Head of caudate nucleus (tissue), 42 donors: Measurements from ENCODE around the gene PDXDC1.
"Not testable (repeated sequence)": the region's sequence is repeated elsewhere in the genome, so short reads cannot be mapped to it uniquely, and the experiment has no call there.

Source experiments
- DNase-seq, 42 donors: peaks; one replicate each; pipeline versions ENCODE4 v3.0.0 to v3.0.0-alpha.2; 2020 to 2021; ENCODE audit warnings: mixed read lengths in 7 of 42
- intact Hi-C: fragments of 100-400 bp; cut with DNase I; formaldehyde crosslinking; loops from one replicate; pipeline ENCODE4 v1.15.0; 2022

Gene PDXDC1, protein sequence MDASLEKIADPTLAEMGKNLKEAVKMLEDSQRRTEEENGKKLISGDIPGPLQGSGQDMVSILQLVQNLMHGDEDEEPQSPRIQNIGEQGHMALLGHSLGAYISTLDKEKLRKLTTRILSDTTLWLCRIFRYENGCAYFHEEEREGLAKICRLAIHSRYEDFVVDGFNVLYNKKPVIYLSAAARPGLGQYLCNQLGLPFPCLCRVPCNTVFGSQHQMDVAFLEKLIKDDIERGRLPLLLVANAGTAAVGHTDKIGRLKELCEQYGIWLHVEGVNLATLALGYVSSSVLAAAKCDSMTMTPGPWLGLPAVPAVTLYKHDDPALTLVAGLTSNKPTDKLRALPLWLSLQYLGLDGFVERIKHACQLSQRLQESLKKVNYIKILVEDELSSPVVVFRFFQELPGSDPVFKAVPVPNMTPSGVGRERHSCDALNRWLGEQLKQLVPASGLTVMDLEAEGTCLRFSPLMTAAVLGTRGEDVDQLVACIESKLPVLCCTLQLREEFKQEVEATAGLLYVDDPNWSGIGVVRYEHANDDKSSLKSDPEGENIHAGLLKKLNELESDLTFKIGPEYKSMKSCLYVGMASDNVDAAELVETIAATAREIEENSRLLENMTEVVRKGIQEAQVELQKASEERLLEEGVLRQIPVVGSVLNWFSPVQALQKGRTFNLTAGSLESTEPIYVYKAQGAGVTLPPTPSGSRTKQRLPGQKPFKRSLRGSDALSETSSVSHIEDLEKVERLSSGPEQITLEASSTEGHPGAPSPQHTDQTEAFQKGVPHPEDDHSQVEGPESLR

GRCh38 chr16:14974656-14975417, at the start of gene PDXDC1:
Gene PDXDC1, plus strand, starts transcription at chr16:14975026. Its CDS starts 174 bp downstream, at chr16:14975200.
- DNase-seq = peak; percentile 77 to 98 (median 93)
- intact Hi-C loops = not testable (repeated sequence)

GRCh38 chr16:14928064-14928714, 46.6 kb upstream of the PDXDC1 start:
- DNase-seq = peak in 12 of 42 donors; percentile 4 to 42 (median 15)
- intact Hi-C loops = not testable (repeated sequence)

DNA sequence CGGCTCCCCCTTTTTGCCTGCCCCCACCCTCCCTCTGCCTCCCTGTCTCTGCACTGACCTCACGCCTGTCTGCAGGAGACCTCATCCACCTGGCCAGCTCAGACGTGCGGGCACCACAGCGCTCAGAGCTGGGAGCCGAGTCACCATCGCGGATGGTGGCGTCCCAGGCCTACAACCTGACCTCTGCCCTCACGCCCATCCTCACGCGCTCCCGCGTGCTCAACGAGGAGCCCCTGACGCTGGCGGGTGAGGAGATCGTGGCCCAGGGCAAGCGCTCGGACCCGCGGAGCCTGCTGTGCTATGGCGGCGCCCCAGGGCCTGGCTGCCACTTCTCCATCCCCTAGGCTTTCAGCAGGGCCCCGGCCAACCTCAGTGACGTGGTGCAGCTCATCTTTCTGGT, 45.6 kb upstream of the PDXDC1 start:
- DNase-seq = peak in 3 of 42 donors; percentile 1 to 16 (median 13)
- intact Hi-C loops = not testable (repeated sequence)

DNA sequence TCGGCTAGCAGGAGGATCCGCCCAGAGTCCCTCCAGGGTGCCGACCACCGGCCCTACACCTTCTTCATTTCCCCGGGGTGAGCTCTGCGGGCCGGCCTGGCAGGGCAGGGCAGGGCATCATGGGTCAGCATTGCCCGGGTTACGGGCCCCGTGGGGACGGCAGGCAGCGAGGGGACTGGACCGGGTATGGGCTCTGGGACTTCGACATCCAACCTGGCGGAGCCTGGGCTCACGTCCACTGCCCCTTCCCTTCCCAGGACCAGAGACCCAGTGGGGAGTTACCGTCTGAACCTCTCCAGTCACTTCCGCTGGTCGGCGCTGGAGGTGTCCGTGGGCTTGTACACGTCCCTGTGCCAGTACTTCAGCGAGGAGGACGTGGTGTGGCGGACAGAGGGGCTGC, 44.6 kb upstream of the PDXDC1 start:
- intact Hi-C loops = not testable (repeated sequence)
- DNase-seq = peak in 4 of 42 donors; percentile 10 to 25 (median 20)

GRCh38 chr16:14930971-14931370, 43.9 kb upstream of the PDXDC1 start:
- intact Hi-C loops = not testable (repeated sequence)
- peak in 6 of 42 donors; percentile 2 to 41 (median 20) for DNase-seq

DNA sequence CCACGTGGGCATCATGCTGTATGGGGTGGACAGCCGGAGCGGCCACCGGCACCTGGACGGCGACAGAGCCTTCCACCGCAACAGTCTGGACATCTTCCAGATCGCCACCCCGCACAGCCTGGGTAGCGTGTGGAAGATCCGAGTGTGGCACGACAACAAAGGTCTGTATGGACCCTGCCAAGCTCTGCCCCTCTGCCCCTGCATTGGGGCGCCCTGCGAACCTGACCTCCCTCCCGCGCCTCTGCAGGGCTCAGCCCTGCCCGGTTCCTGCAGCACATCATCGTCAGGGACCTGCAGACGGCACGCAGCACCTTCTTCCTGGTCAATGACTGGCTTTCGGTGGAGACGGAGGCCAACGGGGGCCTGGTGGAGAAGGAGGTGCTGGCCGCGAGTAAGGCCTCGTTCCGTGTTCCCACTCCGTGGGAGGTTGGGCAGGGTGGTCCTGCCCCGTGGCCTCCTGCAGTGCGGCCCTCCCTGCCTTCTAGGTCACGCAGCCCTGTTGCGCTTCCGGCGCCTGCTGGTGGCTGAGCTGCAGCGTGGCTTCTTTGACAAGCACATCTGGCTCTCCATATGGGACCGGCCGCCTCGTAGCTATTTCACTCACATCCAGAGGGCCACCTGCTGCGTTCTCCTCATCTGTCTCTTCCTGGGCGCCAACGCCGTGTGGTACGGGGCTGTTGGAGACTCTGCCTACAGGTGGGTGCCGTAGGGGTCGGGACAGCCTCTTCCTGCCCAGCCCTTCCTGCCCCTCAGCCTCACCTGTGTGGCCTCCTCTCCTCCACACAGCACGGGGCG, 42.0 kb upstream of the PDXDC1 start:
- intact Hi-C loops = not testable (repeated sequence)
- peak in 8 of 42 donors; percentile 2 to 25 (median 14) for DNase-seq

DNA sequence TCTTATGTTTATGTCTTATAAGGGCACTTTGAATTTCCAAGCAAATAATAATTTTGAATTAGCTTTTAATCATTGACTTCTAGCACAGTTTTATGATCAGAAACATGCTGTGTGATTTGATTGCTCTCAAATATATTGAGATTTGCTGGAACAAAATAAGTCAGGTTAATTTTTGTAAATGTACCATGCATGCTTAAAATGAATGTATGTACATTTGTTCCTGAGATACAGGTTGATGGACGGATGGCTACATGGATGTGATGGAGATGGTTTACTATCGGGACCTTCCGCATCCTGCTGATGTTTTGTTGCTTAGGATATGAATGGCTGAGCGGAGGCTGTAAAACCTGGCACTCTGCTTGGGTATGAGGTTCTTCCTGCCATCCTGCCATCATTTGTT, 37.7 kb upstream of the PDXDC1 start, which contains the start of gene NPIPA1:
Gene NPIPA1, plus strand, starts transcription at position 301 of the 400 bp plus-strand sequence. Its CDS starts 0 bp downstream, at position 301.
- DNase-seq, intact Hi-C loops: not testable (repeated sequence)

DNA sequence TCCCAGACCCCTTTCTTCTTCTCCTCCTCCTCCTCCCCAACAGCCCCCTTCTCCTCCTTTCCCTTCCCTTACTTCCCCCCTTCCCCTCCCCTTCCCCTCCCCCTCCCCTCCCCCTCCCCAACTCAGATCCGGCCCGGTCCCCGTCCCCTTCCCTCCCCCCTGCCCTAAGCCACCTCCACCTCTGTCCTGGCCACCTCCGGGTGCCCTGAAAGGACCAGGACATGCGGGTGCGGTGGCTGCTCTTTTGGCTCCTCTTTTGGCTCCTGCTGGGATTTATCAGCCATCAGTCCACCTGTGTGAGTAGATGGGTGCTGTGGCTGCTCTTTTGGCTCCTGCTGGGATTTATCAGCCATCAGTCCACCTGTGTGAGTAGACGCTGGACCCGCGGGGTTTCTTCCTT, 36.8 kb upstream of the PDXDC1 start:
- peak in 2 of 42 donors; percentile 5 to 7 for DNase-seq
- intact Hi-C loops = not testable (repeated sequence)

DNA sequence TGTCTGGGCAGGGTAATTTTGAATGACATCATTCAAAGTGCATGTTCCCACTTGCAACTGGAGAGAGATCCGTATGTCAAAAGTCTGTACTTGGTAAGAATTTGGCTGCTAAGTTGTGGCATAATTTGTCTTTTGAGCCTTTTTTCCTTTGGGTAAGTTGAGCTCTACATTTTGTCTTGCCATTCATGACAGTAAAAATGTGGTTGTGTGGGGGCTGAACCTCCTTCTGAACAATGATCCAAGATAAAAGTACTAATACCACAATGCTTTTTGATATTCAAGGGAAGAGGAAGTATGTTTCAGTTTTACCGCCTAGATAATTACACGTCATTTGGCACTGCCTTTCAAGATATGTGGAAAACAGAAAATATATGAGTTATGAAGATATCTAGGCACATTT, 32.1 kb upstream of the PDXDC1 start:
- intact Hi-C loops = not testable (repeated sequence)

DNA sequence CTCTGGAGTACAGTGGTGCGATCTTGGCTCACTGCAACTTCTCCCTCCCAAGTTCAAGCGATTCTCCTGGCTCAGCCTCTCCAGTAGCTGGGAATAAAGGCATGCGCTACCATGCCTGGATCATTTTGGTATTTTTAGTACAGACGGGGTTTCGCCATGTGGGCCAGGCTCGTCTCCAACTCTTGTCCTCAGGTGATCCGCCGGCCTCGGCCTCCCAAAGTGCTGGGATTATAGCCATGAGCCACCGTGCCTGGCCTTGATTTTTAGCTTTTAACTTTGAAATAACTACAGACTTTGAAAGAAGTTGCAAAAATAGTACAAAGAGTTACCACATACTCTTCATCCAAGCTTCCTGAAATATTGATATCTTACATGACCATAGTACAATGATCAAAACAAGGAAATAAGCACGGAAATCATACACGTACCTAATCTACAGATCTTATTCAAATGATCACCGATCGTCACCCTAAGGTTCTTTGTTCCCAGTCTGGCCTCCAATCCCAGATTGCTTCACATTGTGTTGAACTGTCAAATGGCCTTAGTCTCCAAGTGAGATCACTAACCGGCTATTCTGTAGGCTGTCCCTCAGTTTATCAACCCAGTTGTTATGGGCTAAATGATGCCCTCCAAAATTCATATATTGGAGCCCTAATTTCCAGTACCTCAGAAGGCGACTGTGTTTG, 19.1 kb upstream of the PDXDC1 start:
- intact Hi-C loops = no loop called here
- DNase-seq = peak in 4 of 42 donors; percentile 11 to 37 (median 18)

More for the DNA sequence above, 32.1 kb upstream of the PDXDC1 start:
- DNase-seq = peak in 7 of 42 donors; percentile 23 to 57 (median 42)

DNA sequence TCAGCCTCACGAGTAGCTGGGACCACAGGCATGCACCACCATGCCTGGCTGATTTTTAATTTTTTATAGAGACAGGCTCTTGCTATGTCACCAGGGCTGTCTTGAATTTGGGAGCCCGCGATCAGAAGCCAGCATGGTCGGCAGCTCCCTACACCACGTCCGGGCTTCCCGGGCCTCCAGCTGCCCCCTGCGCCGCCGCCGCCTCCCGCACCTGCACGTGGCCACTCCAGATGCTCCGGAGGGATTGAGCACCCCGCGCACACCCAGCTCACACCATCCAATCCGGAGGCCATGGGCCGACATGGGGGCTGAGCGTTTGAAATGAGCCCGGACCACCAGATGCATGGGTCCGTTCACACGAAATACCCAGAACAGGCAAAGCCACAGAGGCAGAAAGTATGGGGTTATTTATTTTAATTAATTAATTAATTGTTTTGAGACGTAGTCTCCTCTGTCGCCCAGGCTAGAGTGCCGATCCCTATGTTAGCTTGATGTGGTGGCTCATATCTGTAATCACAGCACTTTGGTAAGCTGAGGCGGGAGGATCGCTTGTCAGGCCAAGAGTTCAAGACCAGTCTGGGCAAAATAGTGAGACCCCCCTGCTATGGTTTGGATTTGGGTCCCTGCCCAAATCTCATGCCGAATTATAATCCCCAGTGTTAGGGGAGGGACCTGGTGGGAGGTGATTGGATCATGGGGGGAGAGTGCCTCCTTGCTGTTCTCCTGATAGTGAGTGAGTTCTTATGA, 17.1 kb upstream of the PDXDC1 start:
- peak in 3 of 42 donors; percentile 12 to 35 (median 13) for DNase-seq
- intact Hi-C loops = no loop called here

DNA sequence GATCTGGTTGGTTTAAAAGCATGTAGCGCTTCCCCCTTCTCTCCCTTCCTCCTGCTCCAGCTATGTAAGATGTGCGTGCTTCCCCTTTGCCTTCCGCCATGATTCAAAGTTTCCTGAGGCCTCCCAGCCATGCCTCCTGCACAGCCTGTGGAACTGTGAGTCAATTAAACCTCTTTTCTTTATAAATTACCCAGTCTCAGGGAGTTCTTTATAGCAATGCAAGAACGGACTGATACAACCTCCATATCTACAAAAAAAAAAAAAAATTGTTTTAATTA, 16.6 kb upstream of the PDXDC1 start:
- intact Hi-C loops = no loop called here
- DNase-seq = no peak

GRCh38 chr16:14958970-14959369, 15.9 kb upstream of the PDXDC1 start:
- peak in 2 of 42 donors; percentile 27 to 42 for DNase-seq
- intact Hi-C loops = no loop called here

GRCh38 chr16:14961405-14962186, 13.2 kb upstream of the PDXDC1 start:
- intact Hi-C loops = no loop called here
- peak in 1 of 42 donors; percentile 34 for DNase-seq

DNA sequence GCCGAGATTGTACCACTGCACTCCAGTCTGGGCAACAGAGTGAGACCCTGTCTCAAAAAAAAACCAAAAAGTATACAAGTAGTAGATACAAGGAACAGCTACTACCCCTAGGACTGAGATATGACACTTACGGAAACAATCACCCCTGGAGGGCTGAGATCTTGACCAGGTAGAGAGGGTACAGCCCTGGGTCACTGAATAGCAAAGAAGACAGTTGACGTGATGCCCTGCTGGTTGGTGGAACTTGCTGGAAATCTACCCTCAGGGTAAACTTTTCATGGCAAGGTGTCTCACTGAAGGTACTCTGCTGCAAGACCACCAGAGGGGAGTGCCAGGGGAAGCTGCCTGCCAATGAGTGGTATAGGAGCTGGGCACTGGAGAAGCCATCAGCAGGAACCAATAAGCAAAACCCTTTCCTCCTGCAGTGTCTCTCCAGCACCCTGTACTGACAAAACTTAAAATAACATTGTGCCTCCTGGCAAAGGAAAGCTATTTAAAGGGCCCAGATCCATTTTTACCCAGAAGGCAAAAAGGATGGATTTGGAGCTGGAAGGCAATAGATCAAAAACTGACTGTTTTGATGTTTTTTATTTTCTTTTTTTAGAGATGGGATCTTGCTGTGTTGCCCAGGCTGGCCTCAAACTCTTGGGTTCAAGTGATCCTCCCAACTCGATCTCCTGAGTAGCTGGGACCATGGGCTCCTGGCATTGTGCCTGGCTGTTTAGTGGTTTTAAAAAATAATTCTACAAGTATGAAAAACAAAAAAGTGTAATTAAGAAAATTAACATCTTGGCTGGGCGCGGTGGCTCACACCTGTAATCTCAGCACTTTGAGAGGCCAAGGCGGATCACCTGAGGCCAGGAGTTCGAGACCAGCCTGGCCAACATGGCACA, 11.3 kb upstream of the PDXDC1 start:
- peak in 1 of 42 donors; percentile 31 for DNase-seq
- intact Hi-C loops = no loop called here
